ENCODE measurements around the gene TNNT2.

DNA sequence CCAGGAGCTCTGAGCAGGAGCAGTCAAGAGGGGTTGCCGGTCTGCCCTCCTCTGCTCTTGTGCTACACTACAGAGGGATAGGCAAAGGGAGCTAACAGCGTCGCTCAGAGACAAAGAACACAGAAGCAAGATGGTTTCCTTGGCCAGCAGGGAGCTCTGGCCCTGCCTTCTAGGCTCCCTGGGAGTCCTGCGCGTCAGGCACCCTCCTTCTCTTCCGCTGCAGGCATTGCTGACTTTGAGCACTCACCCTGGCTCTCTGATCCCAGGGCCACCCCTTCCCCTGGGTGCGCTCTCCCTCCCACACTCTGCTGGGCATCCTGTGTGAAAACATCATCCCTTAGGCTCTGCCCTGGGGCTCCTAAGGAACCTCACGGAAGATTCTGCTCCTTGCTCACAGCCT is 43.6 kb upstream of the TNNT2 start:
- TF ChIP-seq, protein P1, sequence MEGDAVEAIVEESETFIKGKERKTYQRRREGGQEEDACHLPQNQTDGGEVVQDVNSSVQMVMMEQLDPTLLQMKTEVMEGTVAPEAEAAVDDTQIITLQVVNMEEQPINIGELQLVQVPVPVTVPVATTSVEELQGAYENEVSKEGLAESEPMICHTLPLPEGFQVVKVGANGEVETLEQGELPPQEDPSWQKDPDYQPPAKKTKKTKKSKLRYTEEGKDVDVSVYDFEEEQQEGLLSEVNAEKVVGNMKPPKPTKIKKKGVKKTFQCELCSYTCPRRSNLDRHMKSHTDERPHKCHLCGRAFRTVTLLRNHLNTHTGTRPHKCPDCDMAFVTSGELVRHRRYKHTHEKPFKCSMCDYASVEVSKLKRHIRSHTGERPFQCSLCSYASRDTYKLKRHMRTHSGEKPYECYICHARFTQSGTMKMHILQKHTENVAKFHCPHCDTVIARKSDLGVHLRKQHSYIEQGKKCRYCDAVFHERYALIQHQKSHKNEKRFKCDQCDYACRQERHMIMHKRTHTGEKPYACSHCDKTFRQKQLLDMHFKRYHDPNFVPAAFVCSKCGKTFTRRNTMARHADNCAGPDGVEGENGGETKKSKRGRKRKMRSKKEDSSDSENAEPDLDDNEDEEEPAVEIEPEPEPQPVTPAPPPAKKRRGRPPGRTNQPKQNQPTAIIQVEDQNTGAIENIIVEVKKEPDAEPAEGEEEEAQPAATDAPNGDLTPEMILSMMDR (IDR thresholded peaks at IDR 0.05), result no peak
- TF ChIP-seq POLR2A (IDR thresholded peaks at IDR 0.05), result no peak

Measured in esophagus squamous epithelium (tissue), 4 donors.